DMS53 treated with DMSO at 0.1 percent for 48 hours (cell line): ENCODE measurements around the gene TAMALIN.

Experiments used
- DNase-seq: peaks from one replicate; lab custom pipeline; 2025; ENCODE audit not compliant: unreplicated experiment; lab: John Stamatoyannopoulos, UW

The TAMALIN gene

DNA sequence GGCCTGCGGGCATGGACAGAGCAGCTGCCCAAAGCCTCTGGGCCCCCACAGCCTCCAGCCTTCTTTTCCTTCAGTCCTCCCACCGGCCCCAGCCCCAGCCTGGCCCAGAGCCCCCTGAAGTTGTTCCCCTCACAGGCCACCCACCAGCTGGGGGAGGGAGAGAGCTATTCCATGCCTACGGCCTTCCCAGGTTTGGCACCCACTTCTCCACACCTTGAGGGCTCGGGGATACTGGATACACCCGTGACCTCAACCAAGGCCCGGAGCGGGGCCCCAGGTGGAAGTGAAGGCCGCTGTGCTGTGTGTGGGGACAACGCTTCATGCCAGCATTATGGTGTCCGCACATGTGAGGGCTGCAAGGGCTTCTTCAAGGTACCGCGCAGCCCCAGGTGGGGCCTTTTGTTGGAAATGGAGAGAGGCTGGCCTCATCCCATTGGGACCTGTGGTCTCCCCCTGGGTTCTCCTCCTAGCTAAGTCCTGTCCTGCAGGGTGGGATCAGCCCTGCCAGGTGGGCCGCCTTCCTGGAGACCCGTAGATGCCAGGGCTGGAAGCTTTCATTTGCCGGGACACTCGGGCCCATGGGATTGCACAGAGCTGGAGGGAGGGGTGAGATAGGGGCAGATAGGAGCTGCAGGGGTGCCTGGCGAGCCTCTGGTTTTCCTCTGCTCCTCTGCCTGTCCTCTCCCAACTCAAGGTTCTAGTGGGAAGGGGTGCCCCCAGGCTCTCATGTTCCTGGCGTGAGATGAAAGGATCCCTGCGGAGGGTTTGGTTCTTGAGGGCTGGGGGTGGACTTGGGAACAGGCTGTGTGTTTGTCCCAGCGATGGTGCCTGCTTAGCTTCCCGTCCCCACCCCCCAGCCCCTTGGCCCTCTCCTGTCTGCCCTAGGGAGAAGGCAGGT lies 48.3 kb downstream of the TAMALIN start:
- DNase-seq: no peak

DNA sequence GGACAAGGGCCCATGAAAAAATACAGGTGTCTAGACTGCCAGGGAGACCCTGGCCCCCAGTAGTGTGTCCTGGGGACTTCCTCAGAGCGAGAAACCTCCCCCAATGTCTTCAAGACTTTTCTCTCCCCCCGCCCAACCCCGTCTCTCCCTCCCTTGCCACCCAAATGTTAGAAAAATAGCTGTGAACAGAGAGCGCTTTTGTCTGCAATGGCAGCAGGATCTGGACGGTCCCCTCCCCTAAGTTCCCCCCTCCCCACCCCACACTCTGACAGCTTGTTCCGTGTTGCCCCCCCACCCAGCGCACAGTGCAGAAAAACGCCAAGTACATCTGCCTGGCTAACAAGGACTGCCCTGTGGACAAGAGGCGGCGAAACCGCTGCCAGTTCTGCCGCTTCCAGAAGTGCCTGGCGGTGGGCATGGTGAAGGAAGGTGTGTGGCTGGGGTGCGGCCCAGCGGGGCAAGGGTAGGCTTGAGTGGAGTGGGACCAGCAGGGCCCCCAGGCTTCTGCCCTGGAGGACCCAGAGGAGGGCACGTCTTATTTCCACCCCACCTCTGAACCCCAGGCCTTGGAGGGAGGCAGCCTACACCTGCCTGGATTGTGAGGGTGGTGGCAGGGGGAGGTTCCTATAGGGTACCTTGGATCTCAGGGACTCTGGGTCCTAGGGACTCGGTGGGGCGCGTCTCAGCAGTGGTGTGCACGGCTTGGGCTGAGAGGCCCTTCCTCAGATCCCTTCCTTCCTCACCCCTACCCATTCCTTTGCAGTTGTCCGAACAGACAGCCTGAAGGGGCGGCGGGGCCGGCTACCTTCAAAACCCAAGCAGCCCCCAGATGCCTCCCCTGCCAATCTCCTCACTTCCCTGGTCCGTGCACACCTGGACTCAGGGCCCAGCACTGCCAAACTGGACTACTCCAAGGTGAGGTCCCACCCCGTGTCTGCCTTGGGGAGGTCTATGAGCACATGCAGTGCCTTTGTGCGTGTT lies 49.3 kb downstream of the TAMALIN start:
- no peak for DNase-seq

DNA sequence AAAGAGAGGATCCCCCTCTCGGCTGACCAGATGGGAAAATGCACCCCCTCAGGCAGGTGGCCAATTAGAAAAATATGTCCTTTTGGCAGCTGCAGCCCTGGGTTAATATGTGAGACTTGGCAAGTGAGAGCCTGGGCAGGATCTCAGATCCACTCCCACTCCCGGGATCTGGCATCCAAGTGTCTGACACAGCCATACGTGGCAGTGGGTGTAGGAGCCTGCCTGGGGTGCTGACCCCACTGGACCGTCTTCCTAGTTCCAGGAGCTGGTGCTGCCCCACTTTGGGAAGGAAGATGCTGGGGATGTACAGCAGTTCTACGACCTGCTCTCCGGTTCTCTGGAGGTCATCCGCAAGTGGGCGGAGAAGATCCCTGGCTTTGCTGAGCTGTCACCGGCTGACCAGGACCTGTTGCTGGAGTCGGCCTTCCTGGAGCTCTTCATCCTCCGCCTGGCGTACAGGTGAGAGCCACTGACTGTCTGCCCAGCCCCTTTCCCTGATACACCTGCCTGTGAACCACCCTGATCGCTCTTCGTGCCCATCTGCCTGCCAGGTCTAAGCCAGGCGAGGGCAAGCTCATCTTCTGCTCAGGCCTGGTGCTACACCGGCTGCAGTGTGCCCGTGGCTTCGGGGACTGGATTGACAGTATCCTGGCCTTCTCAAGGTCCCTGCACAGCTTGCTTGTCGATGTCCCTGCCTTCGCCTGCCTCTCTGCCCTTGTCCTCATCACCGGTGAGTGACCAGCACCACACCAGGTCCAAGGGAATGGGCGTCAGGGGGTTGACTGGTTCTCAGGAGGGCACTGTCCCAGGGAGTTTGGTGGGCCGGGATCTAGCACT lies 50.3 kb downstream of the TAMALIN start:
- DNase-seq: no peak

GRCh38 chr12:52057638-52058576 lies 51.2 kb downstream of the TAMALIN start:
- no peak for DNase-seq

DNA sequence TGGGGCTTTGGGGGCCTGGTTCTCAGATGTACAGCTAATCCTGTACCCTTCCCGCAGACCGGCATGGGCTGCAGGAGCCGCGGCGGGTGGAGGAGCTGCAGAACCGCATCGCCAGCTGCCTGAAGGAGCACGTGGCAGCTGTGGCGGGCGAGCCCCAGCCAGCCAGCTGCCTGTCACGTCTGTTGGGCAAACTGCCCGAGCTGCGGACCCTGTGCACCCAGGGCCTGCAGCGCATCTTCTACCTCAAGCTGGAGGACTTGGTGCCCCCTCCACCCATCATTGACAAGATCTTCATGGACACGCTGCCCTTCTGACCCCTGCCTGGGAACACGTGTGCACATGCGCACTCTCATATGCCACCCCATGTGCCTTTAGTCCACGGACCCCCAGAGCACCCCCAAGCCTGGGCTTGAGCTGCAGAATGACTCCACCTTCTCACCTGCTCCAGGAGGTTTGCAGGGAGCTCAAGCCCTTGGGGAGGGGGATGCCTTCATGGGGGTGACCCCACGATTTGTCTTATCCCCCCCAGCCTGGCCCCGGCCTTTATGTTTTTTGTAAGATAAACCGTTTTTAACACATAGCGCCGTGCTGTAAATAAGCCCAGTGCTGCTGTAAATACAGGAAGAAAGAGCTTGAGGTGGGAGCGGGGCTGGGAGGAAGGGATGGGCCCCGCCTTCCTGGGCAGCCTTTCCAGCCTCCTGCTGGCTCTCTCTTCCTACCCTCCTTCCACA lies 52.0 kb downstream of the TAMALIN start:
- no peak for DNase-seq

DNA sequence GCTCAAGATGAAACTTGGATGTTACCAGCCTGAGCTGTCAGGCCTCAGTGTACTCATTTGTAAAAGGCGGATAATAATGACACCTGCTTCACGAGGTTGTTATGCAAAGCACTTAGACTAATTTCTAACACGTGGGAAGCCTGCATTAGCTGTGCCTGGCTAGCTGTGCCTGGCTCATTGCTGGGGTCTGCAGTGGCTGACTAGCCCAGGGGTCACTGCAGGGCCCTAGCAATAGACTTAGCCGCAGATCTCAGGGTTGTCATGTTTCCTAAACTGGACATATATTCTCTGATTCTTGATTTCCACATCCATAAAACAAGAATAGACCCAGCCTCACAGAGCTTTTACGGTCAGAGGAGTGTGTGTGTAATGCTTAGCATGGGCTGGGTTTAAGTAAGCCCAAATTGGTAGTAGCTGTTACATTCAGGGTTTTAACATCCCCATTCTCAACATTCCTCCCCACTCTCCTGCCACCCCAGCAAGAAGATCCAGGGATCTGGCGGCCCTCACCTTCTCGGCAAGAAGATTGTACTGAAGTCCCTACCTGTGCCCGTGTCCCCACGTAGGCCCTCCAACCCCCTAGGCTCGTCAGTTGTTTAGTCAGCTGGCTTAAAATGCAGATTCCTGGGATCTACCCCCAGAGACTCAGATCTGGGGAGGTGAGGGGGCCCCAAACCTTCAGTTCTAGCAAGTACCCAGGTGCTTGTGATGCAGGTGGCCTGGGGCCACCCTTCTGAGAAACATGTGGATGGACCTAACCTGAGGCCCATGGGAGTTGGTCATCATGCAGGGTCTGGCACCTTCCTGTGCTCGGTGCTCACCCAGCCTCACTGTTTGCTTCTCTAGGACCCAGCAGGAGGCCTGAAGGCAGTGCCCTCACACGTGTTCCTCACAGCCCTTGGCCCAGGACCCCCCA lies 53.1 kb downstream of the TAMALIN start:
- no peak for DNase-seq

- no peak for DNase-seq
Measured at GRCh38 chr12:52060498-52061177, 53.9 kb downstream of the TAMALIN start.

- no peak for DNase-seq
Measured at GRCh38 chr12:52061470-52062166, 54.9 kb downstream of the TAMALIN start.

GRCh38 chr12:52062167-52063081 lies 55.7 kb downstream of the TAMALIN start:
- no peak for DNase-seq

- DNase-seq: no peak
Measured at GRCh38 chr12:52063082-52063924, 56.6 kb downstream of the TAMALIN start.

GRCh38 chr12:52063981-52064649 lies 57.4 kb downstream of the TAMALIN start:
- no peak for DNase-seq
